ENCODE measurements around the gene GPR142. TPM values are rescaled to one million over a fixed set of nuclear protein-coding genes. Genes with fewer than 3 reads are reported as not detected.

The GPR142 gene
- total RNA-seq, 1 donor, result 1.3 TPM

- peak; percentile 53 to 65 (median 57) for DNase-seq (ENCODE audit: low read depth in 2 of 3, low spot score in 2 of 3)
Measured at GRCh38 chr17:74368341-74369081, 1.2 kb downstream of the GPR142 start.

GRCh38 chr17:74369221-74369620, 1.9 kb downstream of the GPR142 start:
- peak in 2 of 3 donors; percentile 66 to 82 for DNase-seq (ENCODE audit: low read depth in 2 of 3, low spot score in 2 of 3)

- DNase-seq (ENCODE audit: low read depth in 2 of 3, low spot score in 2 of 3), result no peak
Measured at GRCh38 chr17:74369665-74370490, 2.6 kb downstream of the GPR142 start.

GRCh38 chr17:74371653-74372147, 4.4 kb downstream of the GPR142 start:
- no peak for DNase-seq (ENCODE audit: low read depth in 2 of 3, low spot score in 2 of 3)

GRCh38 chr17:74372426-74372825, 5.1 kb downstream of the GPR142 start:
- DNase-seq (ENCODE audit: low read depth in 2 of 3, low spot score in 2 of 3), result no peak

GRCh38 chr17:74373838-74374606, 6.7 kb downstream of the GPR142 start:
- DNase-seq (ENCODE audit: low read depth in 2 of 3, low spot score in 2 of 3), result no peak

- no peak for DNase-seq (ENCODE audit: low read depth in 2 of 3, low spot score in 2 of 3)
Measured at GRCh38 chr17:74374858-74375257, 7.6 kb downstream of the GPR142 start.

GRCh38 chr17:74379495-74380085, 12.3 kb downstream of the GPR142 start:
- DNase-seq (ENCODE audit: low read depth in 2 of 3, low spot score in 2 of 3), result peak; percentile 82 to 91 (median 86)

- DNase-seq (ENCODE audit: low read depth in 2 of 3, low spot score in 2 of 3), result no peak
Measured at GRCh38 chr17:74380086-74380958, 13.0 kb downstream of the GPR142 start.

GRCh38 chr17:74380959-74381808, 13.9 kb downstream of the GPR142 start:
- no peak for DNase-seq (ENCODE audit: low read depth in 2 of 3, low spot score in 2 of 3)

GRCh38 chr17:74383141-74383540, 15.8 kb downstream of the GPR142 start:
- DNase-seq (ENCODE audit: low read depth in 2 of 3, low spot score in 2 of 3), result no peak

GRCh38 chr17:74385201-74385600, 17.9 kb downstream of the GPR142 start:
- DNase-seq (ENCODE audit: low read depth in 2 of 3, low spot score in 2 of 3), result no peak

- peak in 1 of 3 donors; percentile 41 for DNase-seq (ENCODE audit: low read depth in 2 of 3, low spot score in 2 of 3)
Measured at GRCh38 chr17:74386386-74386785, 19.1 kb downstream of the GPR142 start.

GRCh38 chr17:74387365-74388218, 20.3 kb downstream of the GPR142 start:
- no peak for DNase-seq (ENCODE audit: low read depth in 2 of 3, low spot score in 2 of 3)

- no peak for DNase-seq (ENCODE audit: low read depth in 2 of 3, low spot score in 2 of 3)
Measured at GRCh38 chr17:74389084-74389753, 21.9 kb downstream of the GPR142 start.

GRCh38 chr17:74389937-74390679, 22.8 kb downstream of the GPR142 start:
- DNase-seq (ENCODE audit: low read depth in 2 of 3, low spot score in 2 of 3), result no peak
